Esophagus (tissue), 2 donors: ENCODE results near the gene SNAPC1. TPM values are rescaled to one million over a fixed set of nuclear protein-coding genes. Genes with fewer than 3 reads are reported as not detected.

Experiments
- H3K27ac ChIP-seq, 2 donors: one replicate each; pipeline ENCODE4 v1.5.1; 2013; ENCODE audit warnings: low read depth in 2 of 2, mild to moderate bottlenecking in 2 of 2, inconsistent platforms in 1 of 2, low read length in 1 of 2, moderate library complexity in 1 of 2
- H3K27me3 ChIP-seq, 2 donors: one replicate each; pipeline ENCODE4 v1.6.1; 2013; ENCODE audit warnings: low read length in 2 of 2, control low read depth in 1 of 2, mild to moderate bottlenecking in 1 of 2; ENCODE audit not compliant: insufficient read depth in 2 of 2, control insufficient read depth in 1 of 2
- H3K36me3 ChIP-seq, 2 donors: one replicate each; pipeline ENCODE4 v1.6.1; 2013; ENCODE audit warnings: low read length in 1 of 2; ENCODE audit not compliant: control insufficient read depth in 2 of 2, insufficient read depth in 2 of 2
- H3K4me1 ChIP-seq, 2 donors: one replicate each; pipeline ENCODE4 v1.6.1; 2013; ENCODE audit warnings: low read length in 1 of 2; ENCODE audit not compliant: control insufficient read depth in 2 of 2, insufficient read depth in 2 of 2
- H3K4me3 ChIP-seq, 2 donors: one replicate each; pipeline ENCODE4 v1.5.1; 2013; ENCODE audit warnings: low read length in 2 of 2, mild to moderate bottlenecking in 2 of 2, low read depth in 1 of 2, moderate library complexity in 1 of 2
- H3K9me3 ChIP-seq, 2 donors: one replicate each; pipeline ENCODE4 v1.6.1; 2013; ENCODE audit warnings: mild to moderate bottlenecking in 2 of 2, low read depth in 1 of 2, low read length in 1 of 2, moderate library complexity in 1 of 2; ENCODE audit not compliant: control insufficient read depth in 2 of 2, insufficient read depth in 1 of 2
- WGBS, 2 donors: extraction: QIAGEN DNeasy Blood & Tissue Kit; methylation state at CpG; one replicate each; pipeline ENCODE4 v1.1.7; 2013; 5-methylcytosine and 5-hydroxymethylcytosine counted together
- polyA plus RNA-seq, 2 donors: library from polyadenylated mRNA; stranded (reverse); fragments of 200-250 nt; gene quantifications; one replicate each; pipeline ENCODE4 v1.2.3, GENCODE V29; 2013
- donor health status: healthy with polysubstance abuse.
- donor health status: Bipolar disorder and iron deficiency.

SNAPC1 gene, protein sequence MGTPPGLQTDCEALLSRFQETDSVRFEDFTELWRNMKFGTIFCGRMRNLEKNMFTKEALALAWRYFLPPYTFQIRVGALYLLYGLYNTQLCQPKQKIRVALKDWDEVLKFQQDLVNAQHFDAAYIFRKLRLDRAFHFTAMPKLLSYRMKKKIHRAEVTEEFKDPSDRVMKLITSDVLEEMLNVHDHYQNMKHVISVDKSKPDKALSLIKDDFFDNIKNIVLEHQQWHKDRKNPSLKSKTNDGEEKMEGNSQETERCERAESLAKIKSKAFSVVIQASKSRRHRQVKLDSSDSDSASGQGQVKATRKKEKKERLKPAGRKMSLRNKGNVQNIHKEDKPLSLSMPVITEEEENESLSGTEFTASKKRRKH
- polyA plus RNA-seq: 1 to 10 TPM; 2.8 TPM

DNA sequence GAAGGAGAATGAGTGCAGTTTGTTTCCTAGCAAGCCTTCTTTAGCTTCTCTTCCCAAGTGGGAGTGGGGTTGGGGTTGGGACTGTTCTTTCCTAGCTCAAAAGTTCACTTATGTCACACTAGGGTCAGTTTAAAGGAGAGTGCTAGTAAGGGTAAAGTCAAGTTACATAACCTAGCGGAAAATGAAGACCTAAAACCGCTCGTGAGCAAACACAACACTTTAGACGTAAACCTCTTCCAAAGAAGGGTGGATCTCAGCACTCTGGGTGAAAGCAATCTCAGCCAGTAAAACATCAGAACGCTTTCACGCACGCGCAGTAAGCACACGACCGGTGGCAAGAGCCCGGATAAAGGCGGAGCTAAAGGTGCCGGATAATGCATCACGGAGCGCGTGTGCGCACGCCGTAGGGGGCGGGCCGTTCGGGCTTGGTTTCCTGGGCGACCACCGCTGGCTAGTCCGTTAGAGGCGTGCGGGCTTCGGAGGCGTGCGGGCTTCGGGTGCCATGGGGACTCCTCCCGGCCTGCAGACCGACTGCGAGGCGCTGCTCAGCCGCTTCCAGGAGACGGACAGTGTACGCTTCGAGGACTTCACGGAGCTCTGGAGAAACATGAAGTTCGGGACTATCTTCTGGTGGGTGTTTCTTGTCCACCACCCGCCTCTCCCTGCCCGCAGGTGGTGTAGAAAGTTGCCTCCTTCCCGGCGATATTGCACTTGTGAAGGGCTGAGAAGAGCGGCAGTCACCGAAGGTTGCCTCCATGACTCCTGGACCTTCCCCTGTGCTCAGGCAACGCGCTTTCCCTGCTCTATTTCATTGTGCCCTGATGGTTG is at the start of gene SNAPC1:
Gene SNAPC1 (plus strand): TSS at position 462 of the 828 bp plus-strand sequence. CDS start 41 bp downstream, at position 503.
- no peaks in the 10 kb centered on the region for H3K36me3 ChIP-seq
- H3K27ac ChIP-seq: peak within 1 kb of the TSS; percentile 93 to 96
- 0 to 1% methylated on average over 49 of the region's 49 CpGs for WGBS, 2 donors
- no peaks in the 10 kb centered on the region for H3K9me3 ChIP-seq
- H3K4me3 ChIP-seq: peak within 1 kb of the TSS; percentile 86 to 94
- no peaks in the 10 kb centered on the region for H3K4me1 ChIP-seq
- no peaks in the 10 kb centered on the region for H3K27me3 ChIP-seq

DNA sequence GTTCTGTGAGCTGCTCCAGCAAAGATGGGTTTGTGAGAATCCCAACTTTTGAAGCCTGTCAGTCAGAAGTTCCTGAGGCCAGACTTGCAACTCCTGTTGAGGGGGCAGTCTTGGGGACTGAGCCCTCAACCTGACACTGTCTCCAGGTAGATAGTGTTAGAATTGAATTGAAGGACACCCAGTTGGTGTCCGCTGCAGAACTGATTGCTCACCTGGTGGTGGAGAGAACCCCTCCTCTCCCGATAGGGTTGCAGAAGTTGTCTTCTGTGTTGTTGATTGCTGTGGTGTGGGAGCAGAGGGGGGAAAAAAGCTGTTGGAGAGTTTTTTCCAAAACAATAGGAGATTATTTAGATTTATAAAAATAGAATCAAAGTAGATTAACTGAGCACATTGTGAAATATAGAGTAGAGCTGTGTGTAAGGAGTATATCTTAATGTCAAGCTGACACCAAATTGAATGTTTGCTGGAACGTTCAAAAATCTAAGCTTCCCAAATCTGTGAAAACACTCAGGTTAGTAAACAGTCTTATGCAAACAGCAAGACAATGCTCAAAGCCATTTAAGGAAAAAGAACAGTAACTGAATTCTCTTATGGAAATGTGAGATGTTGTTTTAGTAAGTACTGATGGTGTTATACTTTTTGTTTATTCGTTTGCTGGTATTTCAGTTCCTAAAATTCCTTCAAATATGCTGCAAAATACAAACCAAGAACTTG is 48.3 kb upstream of the SNAPC1 start:
- Histone ChIP-seq H3K4me3 (no peak overlapping the region), H3K9me3 (no peaks in the 10 kb centered on the region), H3K27me3 (no peaks in the 10 kb centered on the region), H3K27ac (peak overlapping the region in 1 of 2 donors; percentile 29), H3K4me1 (no peaks in the 10 kb centered on the region), H3K36me3 (peaks cover 0 to 2% of the 10 kb centered on the region in 2 donors)
- 67 to 68% methylated on average over 4 of the region's 4 CpGs for WGBS, 2 donors

DNA sequence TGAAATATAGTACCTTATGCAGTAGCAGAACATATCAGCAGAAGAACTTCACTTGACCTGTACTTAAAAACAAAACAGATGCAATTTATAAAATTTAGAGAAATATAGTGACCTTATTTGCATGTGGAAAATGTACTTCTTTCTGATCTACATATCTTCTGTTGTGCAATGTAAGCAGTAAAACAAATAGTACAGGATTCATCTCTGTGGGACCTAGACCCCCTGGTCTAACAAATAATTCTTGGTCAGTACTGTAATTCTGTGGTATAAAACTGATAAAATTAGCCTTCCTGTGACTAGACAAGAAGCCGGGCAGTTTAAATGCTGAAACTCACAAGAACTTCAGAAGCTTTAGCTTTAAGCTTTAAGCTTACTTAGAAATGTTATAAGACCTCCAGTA is 45.3 kb upstream of the SNAPC1 start:
- Histone ChIP-seq H3K4me3 (no peak overlapping the region), H3K36me3 (peaks cover 0 to 2% of the 10 kb centered on the region in 2 donors), H3K4me1 (no peaks in the 10 kb centered on the region), H3K27ac (no peak overlapping the region), H3K27me3 (no peaks in the 10 kb centered on the region), H3K9me3 (no peaks in the 10 kb centered on the region)
- WGBS, 2 donors: 80% methylated on average over 1 of the region's 1 CpG

DNA sequence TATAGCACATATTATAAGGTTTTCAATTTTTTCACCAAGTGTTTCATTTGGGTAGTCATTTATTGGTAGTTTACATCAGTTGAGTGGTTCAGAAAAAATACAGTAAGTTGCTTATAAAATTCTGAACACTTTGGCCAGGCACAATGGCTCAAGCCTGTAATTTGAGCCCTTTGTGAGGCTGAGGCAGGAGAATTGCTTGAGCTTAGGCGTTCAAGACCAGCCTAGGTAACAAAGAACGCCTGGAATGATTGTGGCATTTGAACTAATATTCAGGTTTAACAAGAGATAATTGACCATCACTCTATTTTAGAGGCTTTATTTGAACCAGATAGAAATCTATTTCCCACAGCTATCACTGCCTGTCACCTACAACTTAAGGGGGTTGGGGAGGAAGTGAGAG is 44.2 kb upstream of the SNAPC1 start:
- H3K9me3 ChIP-seq: no peaks in the 10 kb centered on the region
- H3K36me3 ChIP-seq: peaks cover 0 to 2% of the 10 kb centered on the region in 2 donors
- H3K4me3 ChIP-seq: no peak overlapping the region
- H3K27me3 ChIP-seq: no peaks in the 10 kb centered on the region
- no peak overlapping the region for H3K27ac ChIP-seq
- 91 to 96% methylated on average over 2 of the region's 2 CpGs for WGBS, 2 donors
- H3K4me1 ChIP-seq: no peaks in the 10 kb centered on the region

DNA sequence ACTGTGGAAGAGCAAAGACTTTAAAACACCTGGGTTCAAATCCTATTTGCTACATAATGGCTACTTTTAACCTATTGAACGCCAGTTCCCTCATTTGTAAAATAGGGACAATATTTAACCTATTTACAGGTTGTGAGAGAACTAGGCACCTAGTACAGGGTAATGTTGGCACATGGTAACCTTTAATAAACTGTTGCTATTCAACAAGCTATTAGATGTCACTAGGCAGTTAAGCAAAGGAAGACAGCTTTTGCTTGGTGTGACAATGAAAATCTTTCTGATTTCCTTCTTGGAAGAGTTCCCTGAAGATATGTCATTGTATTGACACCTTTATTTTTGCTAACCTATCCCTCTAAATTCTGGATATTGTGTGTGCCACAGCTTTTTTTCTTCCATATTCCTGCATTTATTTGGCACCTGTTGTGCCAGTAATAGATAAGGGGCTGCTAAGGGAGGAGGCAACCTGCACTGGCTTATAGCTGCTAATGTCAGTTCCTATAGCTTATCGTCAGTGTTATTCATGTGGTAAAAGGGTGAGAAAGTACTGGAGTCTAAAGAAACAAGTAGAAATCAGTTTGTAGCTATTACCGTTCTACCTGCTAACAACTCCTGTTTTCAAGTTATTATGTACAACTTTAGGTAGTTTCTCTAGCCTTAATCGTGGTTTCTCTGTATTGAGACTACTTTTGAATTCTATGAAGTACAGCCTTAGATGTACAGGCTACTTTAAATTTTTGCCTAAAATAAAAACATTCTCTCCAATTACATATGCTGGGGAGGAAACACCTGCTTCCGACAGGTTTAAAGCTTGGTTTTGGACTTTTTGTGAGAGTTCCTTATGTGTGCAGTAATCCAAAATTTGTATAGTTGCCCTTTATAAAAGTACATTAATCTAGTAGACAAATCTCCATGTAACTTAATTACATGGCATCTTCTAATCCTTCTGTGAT is 42.6 kb upstream of the SNAPC1 start:
- Histone ChIP-seq H3K4me1 (no peaks in the 10 kb centered on the region), H3K36me3 (peaks cover 0 to 2% of the 10 kb centered on the region in 2 donors), H3K27me3 (no peaks in the 10 kb centered on the region), H3K27ac (peak overlapping the region in 1 of 2 donors; percentile 31), H3K4me3 (no peak overlapping the region), H3K9me3 (no peaks in the 10 kb centered on the region)
- 63 to 67% methylated on average over 5 of the region's 5 CpGs for WGBS, 2 donors

DNA sequence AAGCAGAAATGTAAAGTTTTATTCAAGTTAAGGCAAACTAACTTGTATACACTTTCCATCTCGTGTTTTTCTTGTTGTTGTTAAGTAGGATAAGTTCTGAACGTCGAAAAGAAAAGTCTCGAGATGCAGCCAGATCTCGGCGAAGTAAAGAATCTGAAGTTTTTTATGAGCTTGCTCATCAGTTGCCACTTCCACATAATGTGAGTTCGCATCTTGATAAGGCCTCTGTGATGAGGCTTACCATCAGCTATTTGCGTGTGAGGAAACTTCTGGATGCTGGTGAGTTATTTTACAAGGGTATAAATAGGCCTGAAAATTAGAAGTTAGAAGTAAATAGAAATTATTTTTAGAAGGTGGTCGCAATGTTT is 41.9 kb upstream of the SNAPC1 start:
- H3K36me3 ChIP-seq: peaks cover 0 to 2% of the 10 kb centered on the region in 2 donors
- H3K27me3 ChIP-seq: no peaks in the 10 kb centered on the region
- no peaks in the 10 kb centered on the region for H3K4me1 ChIP-seq
- WGBS, 2 donors: 69 to 76% methylated on average over 9 of the region's 9 CpGs
- no peaks in the 10 kb centered on the region for H3K9me3 ChIP-seq
- H3K4me3 ChIP-seq: no peak overlapping the region
- peak overlapping the region in 1 of 2 donors; percentile 22 for H3K27ac ChIP-seq

DNA sequence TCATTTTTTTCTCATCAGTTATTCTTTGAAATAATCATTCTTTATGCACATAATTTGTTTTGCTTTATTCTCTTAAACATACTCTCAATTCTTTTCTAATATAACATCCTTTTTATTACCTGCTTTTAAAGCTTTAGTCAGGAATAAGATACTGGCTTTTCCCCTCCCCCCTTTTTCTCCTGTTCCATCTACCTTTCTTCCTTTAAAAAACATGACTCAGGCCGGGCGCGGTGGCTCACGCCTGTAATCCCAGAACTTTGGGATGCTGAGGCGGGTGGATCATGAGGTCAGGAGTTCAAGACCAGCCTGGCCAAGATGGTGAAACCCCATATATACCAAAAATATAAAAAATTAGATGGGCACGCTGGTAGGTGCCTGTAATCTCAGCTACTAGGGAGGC is 41.5 kb upstream of the SNAPC1 start:
- H3K27me3 ChIP-seq: no peaks in the 10 kb centered on the region
- H3K4me1 ChIP-seq: no peaks in the 10 kb centered on the region
- no peak overlapping the region for H3K4me3 ChIP-seq
- no peaks in the 10 kb centered on the region for H3K9me3 ChIP-seq
- H3K27ac ChIP-seq: no peak overlapping the region
- H3K36me3 ChIP-seq: no peaks in the 10 kb centered on the region
- WGBS, 2 donors: 61 to 72% methylated on average over 6 of the region's 6 CpGs

DNA sequence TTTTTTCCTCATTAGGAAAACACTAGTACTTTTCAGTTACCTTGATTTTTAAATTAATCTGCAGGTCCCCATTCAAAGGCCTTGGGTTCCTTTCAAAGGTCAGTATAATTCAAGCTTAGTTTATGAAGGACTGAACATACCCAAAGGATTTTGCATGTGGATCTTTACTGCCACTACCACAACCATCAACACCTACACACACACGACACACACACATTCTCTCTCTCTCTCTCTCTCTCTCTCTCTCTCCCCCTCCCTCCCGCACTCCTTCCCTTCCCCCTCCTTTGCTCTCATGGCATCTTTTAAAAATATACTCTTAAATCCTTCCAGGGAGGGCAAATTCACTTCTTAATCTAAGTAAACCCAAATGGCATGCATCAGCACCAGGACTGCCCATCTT is 38.1 kb upstream of the SNAPC1 start:
- no peak overlapping the region for H3K27ac ChIP-seq
- no peaks in the 10 kb centered on the region for H3K36me3 ChIP-seq
- no peaks in the 10 kb centered on the region for H3K9me3 ChIP-seq
- WGBS, 2 donors: 82 to 88% methylated on average over 2 of the region's 2 CpGs
- H3K27me3 ChIP-seq: no peaks in the 10 kb centered on the region
- no peak overlapping the region for H3K4me3 ChIP-seq
- no peaks in the 10 kb centered on the region for H3K4me1 ChIP-seq
